GM21825 (cell line): ENCODE data around the gene PRPF40B.
"Not testable (repeated sequence)": the region's sequence is repeated elsewhere in the genome, so short reads cannot be mapped to it uniquely, and the experiment has no call there.

ENCODE experiments used
- ATAC-seq: cut with Tn5 transposase; IDR thresholded peaks from one replicate; pipeline ENCODE4 v1.9.1; 2021; ENCODE audit warnings: mild to moderate bottlenecking, moderate library complexity; ENCODE audit not compliant: unreplicated experiment

PRPF40B gene

DNA sequence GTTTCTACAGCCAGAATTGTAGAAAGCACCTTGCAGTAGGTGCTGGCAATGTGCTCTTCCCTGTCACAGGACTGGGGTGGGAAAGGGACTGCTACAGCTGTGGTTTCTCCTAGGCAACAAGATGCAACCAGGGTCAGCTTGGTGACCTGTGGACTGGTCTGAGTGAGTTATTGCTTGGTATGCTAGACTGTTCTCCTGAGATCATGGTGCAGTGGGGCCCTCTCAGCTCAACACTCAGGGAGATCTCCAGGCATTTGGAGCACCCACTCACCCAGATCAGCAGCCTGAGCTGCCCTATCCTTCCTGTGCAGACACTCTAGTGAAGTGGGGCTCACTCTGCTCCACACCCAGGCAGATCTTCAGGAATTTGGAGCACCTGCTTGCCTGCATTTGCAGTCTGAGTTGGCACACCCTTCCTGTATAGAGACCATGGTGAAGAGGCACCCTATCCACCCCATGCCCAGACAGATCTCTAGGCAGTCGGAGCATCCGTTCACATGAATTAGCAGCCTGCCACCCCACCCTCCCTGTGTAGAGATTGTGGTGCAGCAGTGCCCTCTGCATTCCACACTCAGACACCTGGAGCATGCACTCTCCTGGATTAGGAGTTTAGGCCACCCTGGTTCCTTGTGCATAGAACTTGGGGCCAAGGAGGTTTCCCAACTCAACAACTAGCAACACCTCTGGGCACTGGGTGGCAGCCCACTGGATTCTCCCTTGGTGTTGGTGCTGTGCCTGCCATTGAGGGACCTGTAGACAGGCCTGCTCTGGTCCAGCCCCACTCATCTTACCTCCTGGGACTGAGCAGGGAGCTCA is 14.1 kb upstream of the PRPF40B start:
- no peak for ATAC-seq

GRCh38 chr12:49609875-49610154 is 13.5 kb upstream of the PRPF40B start:
- ATAC-seq: no peak

DNA sequence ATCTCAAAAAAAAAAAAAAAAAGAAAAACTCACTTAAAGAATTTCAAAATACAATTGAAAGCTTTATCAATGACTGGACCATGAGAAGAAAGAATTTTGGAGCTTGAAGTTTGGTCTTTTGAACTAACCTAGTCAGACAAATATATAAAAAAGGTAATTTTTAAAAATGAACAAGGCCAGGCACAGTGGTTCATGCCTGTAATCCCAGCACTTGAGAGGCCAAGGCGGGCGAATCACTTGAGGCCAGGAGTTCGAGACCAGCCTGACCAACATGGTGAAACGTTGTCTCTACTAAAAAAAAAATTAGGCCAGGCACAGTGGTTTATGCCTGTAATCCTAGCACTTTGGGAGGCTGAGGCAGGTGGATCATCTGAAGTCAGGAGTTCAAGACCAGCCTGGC is 12.6 kb upstream of the PRPF40B start:
- ATAC-seq: not testable (repeated sequence)

DNA sequence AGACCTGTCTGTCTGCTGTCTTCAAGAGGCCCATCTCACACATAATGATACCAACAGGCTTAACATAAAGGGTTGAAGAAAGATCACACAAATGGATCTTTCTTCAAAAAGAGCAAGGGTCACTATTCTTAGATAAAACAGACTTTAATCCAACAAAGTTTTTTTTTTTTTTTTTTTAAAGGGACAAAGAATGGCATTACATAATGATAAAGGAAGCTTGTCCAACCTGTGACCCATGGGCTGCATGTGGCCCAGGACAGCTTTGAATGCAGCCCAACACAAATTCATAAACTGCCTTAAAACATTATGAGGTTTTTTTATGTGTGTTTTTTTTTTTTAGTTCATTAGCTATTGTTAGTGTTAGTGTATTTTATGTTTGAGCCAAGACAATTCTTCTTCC is 11.2 kb upstream of the PRPF40B start:
- ATAC-seq: no peak

DNA sequence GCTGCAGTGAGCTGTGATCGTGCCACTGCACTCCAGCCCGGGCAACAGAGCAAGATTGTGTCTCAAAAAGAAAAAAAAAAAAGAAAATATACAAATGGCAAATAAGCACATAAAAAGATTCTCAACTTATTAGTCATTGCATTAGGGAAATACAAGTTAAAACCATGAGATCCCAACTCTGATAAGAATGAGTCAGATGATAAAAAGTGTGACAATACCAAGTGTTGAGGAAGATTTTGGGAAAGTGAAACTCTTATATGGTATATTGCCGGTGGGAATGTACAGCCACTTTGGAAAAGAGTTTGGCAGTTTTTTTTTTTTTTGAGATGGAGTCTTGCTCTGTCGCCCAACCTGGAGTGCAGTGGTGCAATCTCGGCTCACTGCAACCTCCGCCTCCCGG is 7.6 kb upstream of the PRPF40B start:
- ATAC-seq: no peak

- ATAC-seq: no peak
These were observed 6.7 kb upstream of the PRPF40B start for GRCh38 chr12:49616533-49617219.

GRCh38 chr12:49618576-49618975 is 4.8 kb upstream of the PRPF40B start:
- no peak for ATAC-seq

GRCh38 chr12:49619286-49619685 is 4.1 kb upstream of the PRPF40B start:
- no peak for ATAC-seq

DNA sequence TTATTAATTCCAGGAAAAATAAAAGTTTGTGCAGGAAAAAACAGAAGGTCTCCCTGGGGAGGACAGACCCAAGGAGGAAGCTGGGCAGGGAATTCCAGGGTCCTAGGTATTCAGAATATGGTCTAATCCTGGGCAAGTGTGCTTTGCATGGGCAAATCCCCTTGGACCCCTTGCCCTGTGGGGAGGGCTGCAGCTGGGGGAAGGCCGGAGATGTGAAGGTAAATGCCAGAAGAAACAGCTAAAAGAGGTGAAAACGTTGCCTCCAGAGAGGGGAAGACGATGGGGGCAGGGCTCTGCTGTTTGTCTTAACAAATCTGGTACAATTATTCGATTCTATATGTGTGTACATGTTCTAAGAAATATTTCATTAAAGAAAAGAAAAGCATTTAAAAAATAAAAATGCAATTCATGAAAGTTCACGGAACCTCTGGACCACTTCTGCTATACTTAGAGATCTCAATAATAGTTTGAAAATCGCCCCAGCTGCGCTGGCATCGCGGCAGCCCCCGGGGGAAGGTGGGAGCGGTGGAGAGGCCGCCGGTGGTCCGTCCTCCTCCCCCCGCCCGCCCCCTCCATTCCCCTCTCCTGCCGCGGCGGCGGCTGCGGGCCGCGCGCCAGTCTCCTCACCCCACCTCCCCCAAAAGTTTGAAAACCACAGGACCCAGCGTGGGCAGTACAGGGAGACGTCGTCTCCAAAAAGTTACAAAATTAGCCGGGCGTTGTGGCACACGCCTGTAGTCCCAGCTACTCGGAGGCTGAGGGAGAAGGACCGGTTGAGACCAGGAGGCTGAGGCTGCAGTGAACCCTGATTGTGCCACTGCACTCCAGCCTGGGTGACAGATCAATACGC is 1.5 kb upstream of the PRPF40B start:
- no peak for ATAC-seq

GRCh38 chr12:49622501-49623141 is 740 bp upstream of the PRPF40B start:
- ATAC-seq: peak; percentile 27

- no peak for ATAC-seq
These were observed 1.7 kb downstream of the PRPF40B start for GRCh38 chr12:49624921-49625577.

DNA sequence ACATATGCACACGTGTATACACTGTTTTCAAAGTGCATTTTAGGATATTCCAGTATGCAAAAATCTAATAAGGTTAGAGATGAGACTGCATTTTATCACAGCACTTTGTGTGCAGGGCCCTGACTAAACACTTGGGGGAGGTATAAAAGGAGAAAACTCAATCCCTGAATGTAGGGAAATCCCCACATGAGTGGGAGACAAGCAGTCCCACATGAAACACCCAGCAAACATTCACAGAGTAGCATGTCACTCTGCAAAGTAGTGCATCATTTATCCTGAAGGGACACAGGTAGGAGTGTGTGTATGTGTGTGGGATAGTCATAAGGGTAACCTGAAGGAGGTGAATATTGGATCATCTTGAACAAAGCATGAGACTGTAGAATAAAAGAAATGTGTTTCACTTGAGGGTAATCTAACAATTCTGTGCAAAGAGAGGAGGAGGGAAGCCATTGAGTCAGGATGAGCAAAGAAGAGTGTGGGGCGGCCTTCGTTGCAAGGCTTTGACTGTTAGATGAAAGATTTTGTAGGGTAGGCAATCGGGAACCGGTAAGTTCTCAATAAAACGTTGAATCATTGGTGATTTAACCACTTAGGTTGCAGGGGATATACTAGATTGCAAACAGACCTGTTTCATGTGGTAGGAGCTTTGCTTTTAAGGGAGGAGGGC is 2.9 kb downstream of the PRPF40B start:
- ATAC-seq: no peak

DNA sequence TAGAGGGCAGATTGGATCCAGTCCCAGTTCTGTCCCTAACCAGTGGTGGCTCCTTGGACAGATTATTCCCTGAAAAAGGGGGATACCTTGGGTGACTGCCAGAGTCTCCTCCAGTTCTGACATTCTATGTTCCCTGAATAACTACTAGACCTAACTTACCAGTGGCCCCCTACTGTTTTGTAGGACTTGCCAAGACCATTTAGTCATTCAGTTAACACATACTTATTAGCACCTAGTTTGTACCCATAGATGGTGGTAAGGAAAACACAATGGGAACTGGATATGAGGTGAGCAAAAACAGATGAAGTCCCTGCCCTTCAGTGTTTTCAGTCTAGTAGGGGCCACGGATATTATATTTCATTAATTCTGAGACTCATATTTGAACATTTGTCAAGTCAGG is 3.5 kb downstream of the PRPF40B start:
- ATAC-seq: no peak

GRCh38 chr12:49627752-49628360 is 4.5 kb downstream of the PRPF40B start:
- ATAC-seq: no peak

GRCh38 chr12:49631336-49631907 is 8.1 kb downstream of the PRPF40B start:
- ATAC-seq: no peak

- ATAC-seq: no peak
These were observed 9.0 kb downstream of the PRPF40B start for GRCh38 chr12:49632401-49632800.

GRCh38 chr12:49632986-49633702 is 9.8 kb downstream of the PRPF40B start:
- ATAC-seq: no peak

DNA sequence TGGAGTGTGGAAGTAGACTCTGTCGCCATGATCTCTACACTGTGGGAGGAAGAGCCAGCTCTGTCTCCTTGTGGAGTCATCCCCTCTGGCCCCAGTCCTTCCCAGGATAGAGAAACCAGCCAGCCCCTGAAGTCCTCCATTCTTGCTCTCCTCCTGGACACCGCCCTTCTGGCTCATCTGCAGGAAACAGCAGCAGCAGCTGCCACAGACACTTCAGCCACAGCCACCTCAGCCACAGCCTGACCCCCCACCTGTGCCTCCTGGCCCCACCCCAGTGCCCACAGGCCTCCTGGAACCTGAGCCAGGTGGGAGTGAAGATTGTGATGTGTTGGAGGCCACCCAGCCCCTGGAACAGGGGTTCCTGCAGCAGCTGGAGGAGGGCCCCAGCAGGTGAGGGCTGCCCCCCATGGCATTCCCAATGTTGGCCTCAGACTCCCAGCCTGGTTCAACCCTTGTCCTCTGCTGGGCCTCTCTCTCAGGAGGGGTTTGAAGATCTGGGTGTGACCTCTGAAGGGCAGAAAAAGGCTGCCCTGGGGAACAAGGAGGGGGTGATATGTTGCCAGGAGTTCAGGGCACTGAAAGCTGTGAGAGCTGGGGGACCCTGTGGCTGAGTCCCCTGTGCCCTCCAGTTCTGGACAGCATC is 10.5 kb downstream of the PRPF40B start:
- no peak for ATAC-seq
